ENCODE measurements around the gene YY1. TPM values are rescaled to one million over a fixed set of nuclear protein-coding genes. Genes with fewer than 3 reads are reported as not detected.
A peak's percentile ranks its signal among the peaks of the same experiment; 100 is the strongest.

The YY1 gene
- total and polyA plus RNA-seq, 9 of the 15 experiments (the other 6 are each of a cell fraction or from before 2014, with no cell fraction given): 20.8 to 74.2 (median 46.7) TPM

- TF ChIP-seq ZNF318 (IDR thresholded peaks at IDR 0.05; ENCODE audit: borderline replicate concordance in 1 of 2, low read depth in 1 of 2) (no peak), POLR2A (conservative IDR thresholded peaks at IDR 0.05) (0 out of 2 replicates have a peak, but pooled peaks have one; percentile 34), ATF3 (IDR thresholded peaks at IDR 0.05) (no peak), ATF3 (CRISPR knock-in tag; conservative IDR thresholded peaks at IDR 0.05) (no peak), TSHZ1 (CRISPR knock-in tag; IDR thresholded peaks at IDR 0.05) (no peak), POLR3G (IDR thresholded peaks at IDR 0.05; ENCODE audit: extremely low read depth, insufficient read length, insufficient replicate concordance) (no peak), PBX2 (CRISPR knock-in tag; IDR thresholded peaks at IDR 0.05; ENCODE audit: low read depth) (no peak), PBX2 (tag; conservative IDR thresholded peaks at IDR 0.05; ENCODE audit: low read depth) (peak; percentile 44; the same call in 1 of the 2 replicates), TCF3 (CRISPR knock-in tag; IDR thresholded peaks at IDR 0.05) (peak; percentile 51)
Measured at GRCh38 chr14:100223332-100224201, 15.4 kb upstream of the YY1 start (continued).
